ENCODE results near the gene EFCAB14. TPM values are rescaled to one million over a fixed set of nuclear protein-coding genes. Genes with fewer than 3 reads are reported as not detected.
A peak's percentile ranks its signal among the peaks of the same experiment; 100 is the strongest.

The EFCAB14 gene
- total and polyA plus RNA-seq, 2 of the 8 experiments (the other 6 are each of a cell fraction or from before 2014, with no cell fraction given), result 19.4 to 40.4 TPM

- no peak for FAIRE-seq
- POLR2A ChIA-PET (ENCODE audit: partially characterized antibody), result no interaction called here
- peaks cover 37 to 41% of the 10 kb centered on the region in 2 experiments for H3K9me3 ChIP-seq (ENCODE audit: insufficient read depth in 2 of 2, low read depth in 1 of 2, low read length in 1 of 2)
Observed at GRCh38 chr1:46768445-46768844, 49.5 kb upstream of the EFCAB14 start.

More at GRCh38 chr1:46768445-46768844, 49.5 kb upstream of the EFCAB14 start:
- H3K9ac ChIP-seq (replicated peaks in 1 of 4; ENCODE audit: extremely low read depth in 1 of 4, low read depth in 3 of 4, low read length in 3 of 4), result no peak overlapping the region
- H3K79me1 ChIP-seq (ENCODE audit: low read depth, low read length), result no peaks in the 10 kb centered on the region
- no peak overlapping the region for H4K91ac ChIP-seq (replicated peaks; ENCODE audit: insufficient read length, low read length)
- CTCF ChIA-PET (ENCODE audit: partially characterized antibody), result interaction anchor here (1.2 kb wide), 1 partner anchor 14 kb away, joined by 3 read pairs; no protein-coding TSS in a partner anchor
- H3K4me3 ChIP-seq (ENCODE audit: extremely low read depth in 1 of 4, insufficient read depth in 2 of 4, low read depth in 3 of 4, low read length in 4 of 4), result no peak overlapping the region
- H2BK5ac ChIP-seq (ENCODE audit: low read depth, low read length), result no peak overlapping the region
- no peak overlapping the region for H2BK120ac ChIP-seq (replicated peaks; ENCODE audit: low read depth, low read length)
- H3K23ac ChIP-seq (ENCODE audit: insufficient read length), result no peak overlapping the region
- no peaks in the 10 kb centered on the region for H3K27me3 ChIP-seq (replicated peaks in 1 of 4; ENCODE audit: control insufficient read depth in 3 of 4, extremely low read depth in 1 of 4, insufficient read depth in 3 of 4, low read length in 3 of 4)
- no peak overlapping the region for H2BK15ac ChIP-seq (ENCODE audit: low read length)
- H3K4me2 ChIP-seq (ENCODE audit: insufficient read depth in 1 of 2, low read depth in 2 of 2, low read length in 2 of 2), result no peak overlapping the region
- H3K14ac ChIP-seq (ENCODE audit: insufficient read length), result no peak overlapping the region
- H3K18ac ChIP-seq (ENCODE audit: extremely low read depth, low read length), result no peak overlapping the region
- no peak overlapping the region for H2BK20ac ChIP-seq (ENCODE audit: low read length)
- no peaks in the 10 kb centered on the region for H3K4me1 ChIP-seq (replicated peaks in 1 of 4; ENCODE audit: control insufficient read depth in 3 of 4, insufficient read depth in 4 of 4, low read length in 3 of 4)
- H3K4ac ChIP-seq (replicated peaks; ENCODE audit: insufficient read length, low read depth, low read length), result no peak overlapping the region
- H3K56ac ChIP-seq (replicated peaks; ENCODE audit: insufficient read length, low read depth, low read length), result no peak overlapping the region
- TF ChIP-seq CEBPB (IDR thresholded peaks at IDR 0.05; ENCODE audit: low read depth, low read length) (no peak), MAFK (IDR thresholded peaks at IDR 0.05; ENCODE audit: low read depth, low read length) (peak; percentile 95), CHD1 (IDR thresholded peaks at IDR 0.05; ENCODE audit: low read depth, low read length) (no peak), GTF2F1 (IDR thresholded peaks at IDR 0.05; ENCODE audit: borderline replicate concordance, low read depth, low read length) (no peak), BACH1 (IDR thresholded peaks at IDR 0.05; ENCODE audit: low read length) (peak; percentile 52)
- H2AFZ ChIP-seq (ENCODE audit: low read length), result no peak overlapping the region
- H3K79me2 ChIP-seq (ENCODE audit: control insufficient read depth in 1 of 2, insufficient read depth in 2 of 2, low read length in 2 of 2), result no peaks in the 10 kb centered on the region
- H4K8ac ChIP-seq (ENCODE audit: extremely low read depth, insufficient read depth, low read length), result no peak overlapping the region
- no peaks in the 10 kb centered on the region for H3K36me3 ChIP-seq (ENCODE audit: control insufficient read depth in 2 of 4, insufficient read depth in 4 of 4, low read length in 3 of 4)
- no peak overlapping the region for H3K27ac ChIP-seq (ENCODE audit: low read depth, low read length)
- H2AK5ac ChIP-seq (ENCODE audit: low read depth, low read length), result no peak overlapping the region
- no peak overlapping the region for H2BK12ac ChIP-seq (ENCODE audit: low read depth, low read length)
- H4K20me1 ChIP-seq (replicated peaks in 1 of 2; ENCODE audit: control insufficient read depth in 1 of 2, insufficient read depth in 2 of 2, low read length in 2 of 2), result no peaks in the 10 kb centered on the region
- 92% methylated on average over 5 of the region's 5 CpGs; no CpG with 5 or more reads in 1 of the 2 experiments for WGBS, 2 experiments (ENCODE audit: extremely low coverage in 1 of 2, insufficient coverage in 1 of 2, insufficient read length in 1 of 2, insufficient replicate concordance in 2 of 2, low coverage in 1 of 2, low lambda C conversion rate in 2 of 2, missing lambda C conversion rate in 1 of 2)
- no peak overlapping the region for H4K5ac ChIP-seq (ENCODE audit: insufficient read length, low read depth, low read length)
- DNase-seq (ENCODE audit: low read depth in 1 of 2, low spot score in 2 of 2), result no peak
- H3K23me2 ChIP-seq (ENCODE audit: low read depth, low read length), result no peaks in the 10 kb centered on the region
